HEK293T (cell line): ENCODE results near the gene EMP2.

Experiments used
- BHLHE40 ChIP-seq: fragments of 450-650 bp; IDR thresholded peaks from 2 replicates; pipeline ENCODE4 v1.6.1; 2016; ENCODE audit warnings: mild to moderate bottlenecking, moderate library complexity, borderline replicate concordance
- CTBP1 ChIP-seq: fragments of 450-650 bp; IDR thresholded peaks from 2 replicates; pipeline ENCODE4 v1.6.1; 2016; ENCODE audit warnings: borderline replicate concordance
- ELF4 ChIP-seq: fragments of 450-650 bp; IDR thresholded peaks from 2 replicates; pipeline ENCODE4 v1.6.1; 2017; ENCODE audit warnings: antibody characterized with exemption
- FOXA1 ChIP-seq: fragments of 450-650 bp; IDR thresholded peaks from 2 replicates; pipeline ENCODE4 v1.6.1; 2016; ENCODE audit warnings: mild to moderate bottlenecking
- FOXK2 ChIP-seq: fragments of 450-650 bp; IDR thresholded peaks from 2 replicates; pipeline ENCODE4 v1.6.1; 2016; ENCODE audit warnings: mild to moderate bottlenecking
- FOXM1 ChIP-seq: fragments of 450-650 bp; IDR thresholded peaks from 2 replicates; pipeline ENCODE4 v1.6.1; 2017; ENCODE audit warnings: mild to moderate bottlenecking, borderline replicate concordance
- HDGF ChIP-seq: fragments of 450-650 bp; IDR thresholded peaks from 2 replicates; pipeline ENCODE4 v1.6.1; 2017; ENCODE audit warnings: antibody characterized with exemption, borderline replicate concordance
- L3MBTL2 ChIP-seq: fragments of 450-650 bp; conservative IDR thresholded peaks from 2 replicates; pipeline ENCODE4 v1.6.1; 2016; ENCODE audit warnings: mild to moderate bottlenecking
- NFRKB ChIP-seq: fragments of 450-650 bp; IDR thresholded peaks from 2 replicates; pipeline ENCODE4 v1.6.1; 2016; ENCODE audit warnings: mild to moderate bottlenecking, moderate library complexity
- PKNOX1 ChIP-seq: fragments of 450-650 bp; IDR thresholded peaks from 2 replicates; pipeline ENCODE4 v1.6.1; 2016
- SP1 ChIP-seq: fragments of 450-650 bp; IDR thresholded peaks from 2 replicates; pipeline ENCODE4 v1.6.1; 2017
- SUZ12 ChIP-seq: fragments of 450-650 bp; IDR thresholded peaks from 2 replicates; pipeline ENCODE4 v1.6.1; 2016; ENCODE audit warnings: mild to moderate bottlenecking
- TARDBP ChIP-seq: fragments of 450-650 bp; IDR thresholded peaks from 2 replicates; pipeline ENCODE4 v1.6.1; 2016
- ZNF384 ChIP-seq: fragments of 450-650 bp; IDR thresholded peaks from 2 replicates; pipeline ENCODE4 v1.6.1; 2016

- TF ChIP-seq NFRKB (no peak), SP1 (no peak), FOXA1 (no peak), SUZ12 (no peak), ELF4 (no peak), FOXK2 (no peak), TARDBP (no peak), ZNF384 (no peak), BHLHE40 (no peak), L3MBTL2 (no peak), HDGF (no peak), FOXM1 (no peak), PKNOX1 (no peak), CTBP1 (no peak)
Observed at GRCh38 chr16:10538583-10538982, 41.8 kb downstream of the EMP2 start.
